Measurements from ENCODE around the gene CSMD2.

CSMD2 gene

GRCh38 chr1:34143975-34144374 lies 21.1 kb downstream of the CSMD2 start:
- Histone ChIP-seq H3K9me3 (ENCODE audit: low read length) (no peaks in the 10 kb centered on the region), H3K36me3 (ENCODE audit: insufficient read depth, low read length) (no peaks in the 10 kb centered on the region), H2AFZ (ENCODE audit: low read depth, low read length) (no peak overlapping the region), H3K27me3 (ENCODE audit: insufficient read depth, low read length) (peaks cover 3% of the 10 kb centered on the region), H3K4me3 (ENCODE audit: low read length) (no peak overlapping the region), H3K4me1 (ENCODE audit: insufficient read depth, low read length) (no peaks in the 10 kb centered on the region)

- no peak overlapping the region for H3K4me3 ChIP-seq (ENCODE audit: low read length)
Measured at GRCh38 chr1:34140011-34140676, 24.9 kb downstream of the CSMD2 start.

GRCh38 chr1:34137411-34137810 lies 27.6 kb downstream of the CSMD2 start:
- peaks cover 3% of the 10 kb centered on the region for H3K27me3 ChIP-seq (ENCODE audit: insufficient read depth, low read length)
- H2AFZ ChIP-seq (ENCODE audit: low read depth, low read length) = no peak overlapping the region
- H3K4me3 ChIP-seq (ENCODE audit: low read length) = no peak overlapping the region
- no peaks in the 10 kb centered on the region for H3K9me3 ChIP-seq (ENCODE audit: low read length)
- H3K36me3 ChIP-seq (ENCODE audit: insufficient read depth, low read length) = no peaks in the 10 kb centered on the region
- no peaks in the 10 kb centered on the region for H3K4me1 ChIP-seq (ENCODE audit: insufficient read depth, low read length)

More at GRCh38 chr1:34140011-34140676, 24.9 kb downstream of the CSMD2 start:
- Histone ChIP-seq H3K27me3 (ENCODE audit: insufficient read depth, low read length) (peaks cover 3% of the 10 kb centered on the region), H3K9me3 (ENCODE audit: low read length) (no peaks in the 10 kb centered on the region), H3K36me3 (ENCODE audit: insufficient read depth, low read length) (no peaks in the 10 kb centered on the region), H2AFZ (ENCODE audit: low read depth, low read length) (no peak overlapping the region), H3K4me1 (ENCODE audit: insufficient read depth, low read length) (no peaks in the 10 kb centered on the region)

DNA sequence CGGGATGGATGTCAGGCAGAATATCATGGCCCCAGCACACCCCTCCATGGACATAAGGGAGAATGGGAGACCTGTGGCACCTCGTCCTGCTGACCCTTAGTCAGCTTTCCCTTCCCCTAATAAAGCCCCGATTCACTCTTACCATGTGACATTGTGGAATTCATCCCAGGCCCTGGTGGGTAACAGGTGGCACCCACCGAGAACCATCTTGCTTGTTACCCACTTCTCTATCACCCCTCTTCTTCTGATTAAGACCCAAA lies 32.9 kb downstream of the CSMD2 start:
- Histone ChIP-seq H3K4me1 (ENCODE audit: insufficient read depth, low read length) (no peaks in the 10 kb centered on the region), H3K27me3 (ENCODE audit: insufficient read depth, low read length) (no peaks in the 10 kb centered on the region), H3K36me3 (ENCODE audit: insufficient read depth, low read length) (no peaks in the 10 kb centered on the region), H3K9me3 (ENCODE audit: low read length) (no peaks in the 10 kb centered on the region), H3K4me3 (ENCODE audit: low read length) (no peak overlapping the region), H2AFZ (ENCODE audit: low read depth, low read length) (no peak overlapping the region)

GRCh38 chr1:34131396-34132160 lies 33.5 kb downstream of the CSMD2 start:
- Histone ChIP-seq H3K27me3 (ENCODE audit: insufficient read depth, low read length) (peaks cover 3% of the 10 kb centered on the region), H2AFZ (ENCODE audit: low read depth, low read length) (no peak overlapping the region), H3K4me1 (ENCODE audit: insufficient read depth, low read length) (no peaks in the 10 kb centered on the region), H3K36me3 (ENCODE audit: insufficient read depth, low read length) (no peaks in the 10 kb centered on the region), H3K4me3 (ENCODE audit: low read length) (no peak overlapping the region), H3K9me3 (ENCODE audit: low read length) (no peaks in the 10 kb centered on the region)

DNA sequence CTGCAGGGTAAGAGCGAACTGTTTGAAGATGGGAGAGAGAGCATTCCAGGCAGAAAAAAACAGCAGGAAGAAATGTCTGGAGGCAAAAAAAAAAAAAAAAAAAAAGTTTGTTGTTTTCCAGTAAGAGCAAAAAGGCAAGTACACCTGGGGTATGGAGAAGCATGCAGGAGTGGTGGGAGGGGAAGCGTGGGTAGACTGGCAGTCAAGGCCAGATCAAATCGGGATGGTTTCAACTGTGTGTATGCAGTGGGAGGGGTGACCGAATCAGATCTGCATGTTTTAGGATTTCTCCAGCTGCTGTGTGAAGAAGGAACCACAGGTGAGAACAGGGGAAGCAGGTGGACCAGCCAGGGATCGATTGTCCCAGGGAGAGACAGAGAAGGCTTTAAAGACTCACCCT lies 34.7 kb downstream of the CSMD2 start:
- H3K36me3 ChIP-seq (ENCODE audit: insufficient read depth, low read length) = no peaks in the 10 kb centered on the region
- H3K4me1 ChIP-seq (ENCODE audit: insufficient read depth, low read length) = no peaks in the 10 kb centered on the region
- no peak overlapping the region for H3K4me3 ChIP-seq (ENCODE audit: low read length)
- no peaks in the 10 kb centered on the region for H3K9me3 ChIP-seq (ENCODE audit: low read length)
- no peak overlapping the region for H2AFZ ChIP-seq (ENCODE audit: low read depth, low read length)
- peaks cover 3% of the 10 kb centered on the region for H3K27me3 ChIP-seq (ENCODE audit: insufficient read depth, low read length)

GRCh38 chr1:34129630-34130029 lies 35.4 kb downstream of the CSMD2 start:
- H3K4me1 ChIP-seq (ENCODE audit: insufficient read depth, low read length) = no peaks in the 10 kb centered on the region
- peaks cover 3% of the 10 kb centered on the region for H3K27me3 ChIP-seq (ENCODE audit: insufficient read depth, low read length)
- no peaks in the 10 kb centered on the region for H3K9me3 ChIP-seq (ENCODE audit: low read length)
- no peaks in the 10 kb centered on the region for H3K36me3 ChIP-seq (ENCODE audit: insufficient read depth, low read length)
- H2AFZ ChIP-seq (ENCODE audit: low read depth, low read length) = no peak overlapping the region
- H3K4me3 ChIP-seq (ENCODE audit: low read length) = no peak overlapping the region

GRCh38 chr1:34128186-34128889 lies 36.7 kb downstream of the CSMD2 start:
- H3K4me3 ChIP-seq (ENCODE audit: low read length) = no peak overlapping the region
- no peaks in the 10 kb centered on the region for H3K4me1 ChIP-seq (ENCODE audit: insufficient read depth, low read length)
- H3K36me3 ChIP-seq (ENCODE audit: insufficient read depth, low read length) = no peaks in the 10 kb centered on the region
- no peaks in the 10 kb centered on the region for H3K9me3 ChIP-seq (ENCODE audit: low read length)
- no peak overlapping the region for H2AFZ ChIP-seq (ENCODE audit: low read depth, low read length)
- peaks cover 3% of the 10 kb centered on the region for H3K27me3 ChIP-seq (ENCODE audit: insufficient read depth, low read length)

GRCh38 chr1:34127006-34128000 lies 37.7 kb downstream of the CSMD2 start:
- Histone ChIP-seq H2AFZ (ENCODE audit: low read depth, low read length) (no peak overlapping the region), H3K9me3 (ENCODE audit: low read length) (no peaks in the 10 kb centered on the region), H3K4me1 (ENCODE audit: insufficient read depth, low read length) (no peaks in the 10 kb centered on the region), H3K36me3 (ENCODE audit: insufficient read depth, low read length) (no peaks in the 10 kb centered on the region), H3K4me3 (ENCODE audit: low read length) (no peak overlapping the region), H3K27me3 (ENCODE audit: insufficient read depth, low read length) (peaks cover 3% of the 10 kb centered on the region)

DNA sequence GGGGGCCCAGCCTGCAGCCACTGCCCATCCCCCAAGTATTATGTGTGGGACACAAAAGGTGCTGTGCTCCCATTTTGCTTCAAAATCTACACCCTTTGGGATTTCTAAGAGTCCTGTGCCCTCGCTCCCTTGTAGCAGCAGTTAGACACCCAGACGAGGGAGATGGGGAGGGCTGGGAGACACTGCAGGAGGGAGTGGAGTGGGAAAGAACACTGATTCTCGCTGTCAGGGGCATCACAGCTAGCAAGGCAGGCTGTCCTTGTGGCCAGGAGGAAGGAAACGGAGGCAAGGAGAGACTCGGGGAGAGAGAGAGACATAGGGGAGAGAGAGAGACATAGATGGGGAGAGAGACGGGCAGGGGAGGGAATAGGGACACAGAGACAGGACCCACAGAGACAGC lies 38.5 kb downstream of the CSMD2 start:
- Histone ChIP-seq H3K27me3 (ENCODE audit: insufficient read depth, low read length) (peaks cover 3% of the 10 kb centered on the region), H3K4me1 (ENCODE audit: insufficient read depth, low read length) (no peaks in the 10 kb centered on the region), H3K9me3 (ENCODE audit: low read length) (no peaks in the 10 kb centered on the region), H2AFZ (ENCODE audit: low read depth, low read length) (no peak overlapping the region), H3K4me3 (ENCODE audit: low read length) (no peak overlapping the region), H3K36me3 (ENCODE audit: insufficient read depth, low read length) (no peaks in the 10 kb centered on the region)

GRCh38 chr1:34125721-34126380 lies 39.2 kb downstream of the CSMD2 start:
- no peak overlapping the region for H2AFZ ChIP-seq (ENCODE audit: low read depth, low read length)
- H3K4me1 ChIP-seq (ENCODE audit: insufficient read depth, low read length) = no peaks in the 10 kb centered on the region
- peaks cover 3% of the 10 kb centered on the region for H3K27me3 ChIP-seq (ENCODE audit: insufficient read depth, low read length)
- no peaks in the 10 kb centered on the region for H3K36me3 ChIP-seq (ENCODE audit: insufficient read depth, low read length)
- H3K4me3 ChIP-seq (ENCODE audit: low read length) = no peak overlapping the region
- no peaks in the 10 kb centered on the region for H3K9me3 ChIP-seq (ENCODE audit: low read length)
